Activated naive CD4-positive, alpha-beta T cell treated with Interleukin-2 at 50 U/mL for 16 hours (primary cell): Measurements from ENCODE around the gene TMEM128.
"Not testable (repeated sequence)": the region's sequence is repeated elsewhere in the genome, so short reads cannot be mapped to it uniquely, and the experiment has no call there.

Experiments
- DNase-seq: peaks from one replicate; pipeline ENCODE4 v3.0.0-alpha.2; 2020

TMEM128 gene

DNA sequence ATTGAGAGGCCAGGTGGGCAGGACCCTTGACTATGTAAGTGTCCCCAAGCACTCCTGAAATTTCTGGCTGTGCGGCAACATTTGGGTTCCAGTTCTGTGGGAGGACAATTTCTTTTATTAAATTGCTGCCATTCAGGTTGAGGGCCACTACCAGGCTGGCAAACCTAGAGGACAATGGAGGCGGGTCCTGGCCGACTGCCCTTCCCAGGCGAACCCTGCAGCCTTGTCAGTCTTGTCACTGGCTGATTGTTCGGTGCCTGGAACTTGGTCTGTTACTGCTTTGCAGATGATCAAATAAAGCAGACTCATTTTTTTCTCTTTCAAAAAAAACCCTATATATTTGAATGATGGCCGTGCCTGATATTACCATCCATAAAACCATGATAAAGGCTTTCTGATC lies 6.6 kb upstream of the TMEM128 start:
- no peak for DNase-seq

DNA sequence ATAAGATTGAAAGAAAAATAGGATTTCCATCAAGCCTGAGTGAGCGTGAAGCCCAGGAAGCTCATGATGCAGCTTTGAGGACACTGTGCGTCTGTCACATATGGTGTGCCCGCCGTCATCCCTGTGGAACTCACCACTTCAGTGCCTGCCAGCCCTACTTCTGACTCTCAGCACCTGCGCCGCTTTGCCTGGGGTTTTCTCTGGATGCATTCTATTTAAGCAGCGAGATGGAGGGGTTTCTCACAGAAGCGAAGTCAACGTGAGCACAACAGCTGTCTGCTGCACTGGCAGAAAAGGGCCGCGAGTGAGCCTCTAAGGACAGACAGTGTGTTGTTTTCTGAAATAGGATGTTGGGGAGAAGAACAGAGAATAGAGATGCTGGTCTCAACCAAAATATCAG lies 6.2 kb upstream of the TMEM128 start:
- no peak for DNase-seq

GRCh38 chr4:4249866-4250265 lies 1.8 kb upstream of the TMEM128 start:
- no peak for DNase-seq

GRCh38 chr4:4249342-4249741 lies 1.3 kb upstream of the TMEM128 start:
- DNase-seq: not testable (repeated sequence)

DNA sequence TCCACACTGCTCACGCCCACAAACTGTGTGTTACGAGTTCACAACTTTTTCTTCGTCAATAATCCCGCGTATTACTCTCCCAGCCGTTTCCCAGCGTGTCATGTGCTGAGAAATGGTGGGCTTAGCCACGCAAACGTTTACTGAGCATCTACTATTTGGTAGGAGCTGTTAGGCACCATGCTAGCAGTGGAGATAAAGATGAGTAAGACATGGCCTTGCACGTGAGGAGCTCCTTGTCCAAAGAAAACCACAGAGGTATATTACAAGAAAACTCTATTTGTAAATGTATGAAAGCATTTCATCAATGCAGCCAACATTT lies 821 bp upstream of the TMEM128 start:
- DNase-seq: no peak

DNA sequence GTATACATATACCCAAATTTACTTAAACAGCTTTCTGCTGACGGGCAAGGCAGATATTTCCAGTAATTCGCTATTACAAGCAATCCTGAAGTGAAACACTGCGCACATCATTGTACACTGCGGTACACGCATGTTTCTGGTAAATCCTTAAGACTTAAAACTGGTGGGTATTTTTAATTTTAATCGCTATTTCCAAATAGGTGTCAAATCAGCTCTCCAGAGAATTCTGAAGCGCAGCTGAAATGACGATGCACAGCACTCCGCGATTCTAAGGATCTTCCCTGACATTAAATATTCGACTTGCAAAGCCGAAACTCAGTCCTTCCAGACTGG lies 361 bp downstream of the TMEM128 start:
- DNase-seq: no peak

- DNase-seq: no peak
These were observed 2.9 kb downstream of the TMEM128 start for GRCh38 chr4:4245172-4245571.

DNA sequence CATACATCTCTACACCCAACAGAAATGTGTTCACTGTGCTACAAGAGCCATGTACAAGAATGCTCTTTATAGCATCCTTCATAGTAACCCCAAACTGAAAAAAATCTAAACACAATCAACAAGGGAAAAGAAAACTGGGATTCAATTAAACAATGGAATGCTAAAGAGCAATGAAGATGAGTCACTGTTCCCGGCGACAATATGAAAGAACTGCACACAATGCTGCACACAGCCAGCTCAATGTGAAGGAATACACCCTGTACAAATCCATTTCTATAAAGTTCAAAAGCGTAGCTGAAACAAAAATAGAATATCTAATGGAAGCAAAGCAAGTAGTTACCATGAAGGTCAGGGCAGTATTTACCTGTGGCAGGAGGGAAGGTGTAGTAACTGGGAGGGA lies 8.5 kb downstream of the TMEM128 start:
- DNase-seq: not testable (repeated sequence)

DNA sequence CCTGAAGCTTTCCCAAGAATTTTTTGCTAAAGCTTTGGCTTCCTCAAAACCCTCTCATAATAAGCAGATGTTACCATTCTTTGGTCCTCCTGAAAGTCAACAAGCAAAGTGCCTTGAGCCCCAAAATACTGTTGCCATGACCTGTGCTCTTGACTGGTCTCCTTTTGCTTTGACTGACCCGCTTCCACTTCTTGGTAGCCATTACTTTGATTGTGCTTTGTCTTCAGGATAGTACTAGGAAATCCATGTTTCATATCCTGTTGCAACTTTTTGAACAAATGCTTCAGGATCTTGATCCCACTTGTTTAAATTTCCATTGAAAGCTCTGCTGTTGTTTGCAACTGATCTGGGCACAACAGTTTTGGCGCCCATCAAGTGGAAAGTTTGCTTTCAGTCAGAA lies 14.4 kb downstream of the TMEM128 start:
- DNase-seq: no peak

DNA sequence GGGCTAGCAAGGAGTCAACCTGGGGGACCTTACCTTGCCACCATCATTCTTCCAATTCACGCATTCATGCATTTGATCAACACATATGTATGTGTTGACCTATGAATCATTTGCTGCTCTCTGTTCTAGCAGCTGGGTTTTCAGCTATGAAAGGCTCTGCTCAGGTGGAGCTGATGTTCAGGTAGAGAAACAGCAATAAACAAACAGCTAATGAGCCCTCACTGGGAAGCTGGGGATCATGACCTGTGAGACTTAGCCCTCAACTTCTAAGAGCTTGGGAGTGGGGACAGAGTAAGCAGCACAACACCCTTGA lies 19.7 kb downstream of the TMEM128 start:
- no peak for DNase-seq

- DNase-seq: no peak
These were observed 20.3 kb downstream of the TMEM128 start for GRCh38 chr4:4227510-4228355.

- DNase-seq: no peak
These were observed 21.2 kb downstream of the TMEM128 start, which contains the start of gene OTOP1 for GRCh38 chr4:4226606-4227438. TSS of gene OTOP1 (minus strand) at chr4:4226929. CDS start at chr4:4226864, 65 bp downstream.

GRCh38 chr4:4225915-4226605 lies 22.0 kb downstream of the TMEM128 start:
- no peak for DNase-seq

DNA sequence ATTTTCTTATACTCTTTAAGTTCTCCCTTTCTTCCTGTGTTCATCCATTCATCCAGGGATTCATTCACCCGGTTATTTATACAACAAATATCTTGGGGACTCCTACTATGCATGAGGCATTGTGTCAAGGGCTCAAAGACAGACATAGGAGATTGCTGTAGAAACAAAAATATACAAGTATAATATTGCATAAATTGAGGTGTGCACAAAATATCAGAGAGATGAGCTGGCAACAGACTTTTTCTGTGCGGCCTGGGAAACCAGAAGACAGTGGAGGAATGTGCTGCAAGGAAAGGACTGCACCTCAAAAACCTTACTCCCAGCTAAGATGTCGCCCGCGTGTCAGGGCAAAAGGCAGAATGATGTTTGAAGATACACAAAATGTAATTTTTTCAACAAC lies 30.9 kb downstream of the TMEM128 start:
- DNase-seq: no peak

GRCh38 chr4:4216648-4217047 lies 31.4 kb downstream of the TMEM128 start:
- no peak for DNase-seq

- DNase-seq: not testable (repeated sequence)
These were observed 34.3 kb downstream of the TMEM128 start for GRCh38 chr4:4213674-4214073.

- DNase-seq: no peak
These were observed 41.8 kb downstream of the TMEM128 start for GRCh38 chr4:4206204-4206603.

DNA sequence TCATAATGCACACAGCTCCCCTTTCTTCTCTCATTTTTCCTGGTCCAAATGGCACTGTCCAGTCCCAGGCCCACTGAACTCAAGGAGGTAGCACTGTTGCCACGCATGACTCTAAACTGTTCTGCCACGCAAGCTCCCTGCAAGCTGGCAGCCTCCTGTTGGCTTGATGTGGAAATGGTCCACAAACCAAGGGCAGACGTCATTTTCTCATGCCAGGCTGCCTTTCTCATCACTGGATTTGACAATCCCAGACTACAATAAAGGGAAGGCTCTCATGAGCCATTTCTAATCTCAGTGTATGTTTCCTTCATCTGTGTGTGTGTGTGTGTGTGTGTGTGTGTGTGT lies 43.6 kb downstream of the TMEM128 start:
- DNase-seq: no peak

DNA sequence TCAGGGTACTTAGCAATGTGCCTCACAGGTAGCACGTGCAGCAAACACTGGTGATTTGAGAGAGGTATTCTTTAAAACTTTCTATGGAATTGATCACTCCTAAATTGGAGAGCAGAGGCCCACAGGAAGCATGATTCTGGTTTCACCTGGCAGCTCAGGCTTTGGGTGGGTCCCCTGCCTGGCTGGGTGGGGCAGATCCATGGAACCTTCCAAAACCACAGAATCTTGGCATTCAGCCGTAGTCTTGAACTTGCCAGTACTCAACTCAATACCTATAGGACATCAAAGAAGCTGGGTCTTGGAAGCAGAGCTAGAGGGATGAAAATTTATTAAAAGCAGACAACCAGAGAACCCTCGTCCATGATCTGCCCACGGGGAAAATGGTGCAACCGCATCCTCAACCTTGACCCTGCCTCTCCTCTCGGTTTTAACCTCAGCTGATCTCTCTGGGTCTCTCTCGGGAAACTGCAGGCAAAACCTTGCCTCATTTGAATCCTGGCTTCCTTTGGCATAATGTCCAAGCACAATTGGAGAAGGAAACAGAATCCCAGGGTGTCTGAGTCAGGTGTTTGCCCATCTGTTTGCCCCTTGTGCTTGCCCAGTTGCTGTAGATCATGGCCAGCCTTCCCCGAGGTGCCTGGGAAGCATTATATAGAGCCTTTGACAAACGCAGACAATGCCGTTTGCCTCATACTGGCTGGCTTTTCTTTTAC lies 44.2 kb downstream of the TMEM128 start:
- no peak for DNase-seq

- no peak for DNase-seq
These were observed 45.5 kb downstream of the TMEM128 start for GRCh38 chr4:4202510-4202909.

- DNase-seq: no peak
These were observed 47.4 kb downstream of the TMEM128 start for GRCh38 chr4:4200624-4201023.

DNA sequence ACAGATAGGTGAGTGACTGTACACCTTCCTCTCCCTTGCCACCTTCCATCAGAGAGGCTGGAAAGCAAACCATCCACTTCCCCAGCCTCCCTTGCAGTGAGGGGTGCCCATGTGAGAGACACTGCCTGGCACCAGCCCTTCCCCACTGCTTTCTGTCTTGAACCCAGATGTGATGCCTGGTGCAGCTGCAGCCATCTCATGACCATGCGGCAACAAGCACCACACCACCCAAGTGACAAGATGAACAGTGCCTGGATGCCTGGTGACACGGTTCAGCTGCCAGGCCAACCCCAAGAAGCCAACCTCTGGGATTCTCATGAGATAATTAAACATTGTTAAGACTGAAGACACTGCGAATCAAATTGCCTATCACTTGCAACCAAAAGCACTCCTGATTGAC lies 52.7 kb downstream of the TMEM128 start:
- no peak for DNase-seq

DNA sequence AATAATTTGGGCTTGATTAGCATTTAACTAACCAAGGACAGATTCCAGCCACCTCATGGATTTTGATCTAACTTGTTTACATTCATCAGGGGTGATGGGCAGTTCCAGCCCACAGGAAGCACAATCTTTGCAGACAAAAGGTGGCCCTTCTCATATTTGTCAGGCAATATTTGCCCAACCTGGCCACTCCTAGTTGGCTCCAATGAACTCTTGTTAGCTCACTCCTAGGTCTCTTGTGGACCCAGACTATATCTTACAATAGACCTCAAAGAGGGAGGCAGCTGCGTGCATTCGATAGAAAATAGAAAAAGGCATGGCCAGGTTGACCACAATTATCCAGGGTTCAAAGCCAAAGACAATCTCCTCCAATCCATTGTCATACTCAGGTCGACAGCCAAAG lies 59.5 kb downstream of the TMEM128 start:
- not testable (repeated sequence) for DNase-seq
